HepG2 (cell line): ENCODE measurements around the gene KRT16. TPM values are rescaled to one million over a fixed set of nuclear protein-coding genes. Genes with fewer than 3 reads are reported as not detected.

Experiments
- HNRNPLL ChIP-seq: fragments of 200-400 bp; formaldehyde crosslinking; IDR thresholded peaks from 2 replicates; pipeline ENCODE4 v1.6.1; 2017; ENCODE audit warnings: mild to moderate bottlenecking, low read depth, low read length; ENCODE audit not compliant: poor library complexity, severe bottlenecking
- PITX1 ChIP-seq: sonication (generic); formaldehyde crosslinking; IDR thresholded peaks from 2 replicates; pipeline ENCODE4 v1.5.1; 2020; ENCODE audit warnings: mild to moderate bottlenecking, missing genetic modification reagents
- PRPF4 ChIP-seq: fragments of 200-400 bp; formaldehyde crosslinking; IDR thresholded peaks from 2 replicates; pipeline ENCODE4 v1.6.1; 2016; ENCODE audit warnings: low read length, low read depth; ENCODE audit not compliant: poor library complexity, severe bottlenecking
- REPIN1 ChIP-seq: sonication (generic); formaldehyde crosslinking; IDR thresholded peaks from 2 replicates; pipeline ENCODE4 v1.8.0; 2022; ENCODE audit warnings: missing genetic modification reagents, low read depth, mild to moderate bottlenecking, borderline replicate concordance
- SALL2 ChIP-seq: sonication (generic); formaldehyde crosslinking; IDR thresholded peaks from 2 replicates; pipeline ENCODE4 v1.8.1; 2023; ENCODE audit warnings: mild to moderate bottlenecking, missing genetic modification reagents, inconsistent platforms
- SIX1 ChIP-seq: sonication (generic); formaldehyde crosslinking; IDR thresholded peaks from 2 replicates; pipeline ENCODE4 v1.4.0; 2020; ENCODE audit warnings: missing genetic modification reagents, borderline replicate concordance
- SP5 ChIP-seq: IDR thresholded peaks from 2 replicates; pipeline ENCODE4 v1.6.1; 2016; ENCODE audit warnings: low read depth, borderline replicate concordance
- U2AF1 ChIP-seq: fragments of 200-400 bp; formaldehyde crosslinking; optimal IDR thresholded peaks from 2 replicates; pipeline ENCODE3; 2017; ENCODE audit warnings: mild to moderate bottlenecking, low read depth, low read length
- ZNF30 ChIP-seq: sonication (generic); formaldehyde crosslinking; IDR thresholded peaks from 2 replicates; pipeline ENCODE4 v1.5.0; 2020; ENCODE audit warnings: mild to moderate bottlenecking, missing genetic modification reagents
- polyA plus RNA-seq, 8 experiments: library from polyadenylated mRNA; depleted of rRNA in 3 of 8; stranded (reverse) in 7 of 8; unstranded in 1 of 8; fragments of >200 nt; fragmentation: Illumina TruSeq in 4 of 8; extraction: Trizol in 4 of 8; gene quantifications; 2 replicates each; pipeline versions ENCODE4 v1.2.1 to v1.2.3, GENCODE V29; 2011 to 2016; ENCODE audit warnings: low read depth in 4 of 8, missing spikeins in 1 of 8, mixed read lengths in 1 of 8; ENCODE audit not compliant: insufficient read depth in 1 of 8
- total RNA-seq, 5 experiments: library from RNA; depleted of rRNA; stranded (reverse); fragments of >200 nt; fragmentation: Illumina TruSeq; extraction: Trizol; gene quantifications; 2 replicates each; pipeline ENCODE4 v1.2.3, GENCODE V29; 2016; ENCODE audit warnings: low read depth in 1 of 5
- TF ChIP-seq, protein P1 (sequence below): sonication (generic); formaldehyde crosslinking; IDR thresholded peaks from 2 replicates; pipeline ENCODE4 v1.4.0; 2020; ENCODE audit warnings: missing genetic modification reagents
- TF ChIP-seq, protein P2 (sequence below): sonication (generic); formaldehyde crosslinking; IDR thresholded peaks from 2 replicates; pipeline ENCODE4 v1.9.0; 2021; ENCODE audit warnings: missing genetic modification reagents, mild to moderate bottlenecking, borderline replicate concordance
- TF ChIP-seq, protein P3 (sequence below): sonication (generic); formaldehyde crosslinking; IDR thresholded peaks from 2 replicates; pipeline ENCODE4 v1.5.1; 2020; ENCODE audit warnings: missing genetic modification reagents, mild to moderate bottlenecking, borderline replicate concordance
- TF ChIP-seq, protein P4 (sequence below): sonication (generic); formaldehyde crosslinking; IDR thresholded peaks from 2 replicates; pipeline ENCODE4 v1.4.0; 2020; ENCODE audit warnings: mild to moderate bottlenecking, missing genetic modification reagents
- TF ChIP-seq, protein P5 (sequence below): sonication (generic); formaldehyde crosslinking; IDR thresholded peaks from 2 replicates; pipeline ENCODE4 v1.5.1; 2020; ENCODE audit warnings: mild to moderate bottlenecking, missing genetic modification reagents, borderline replicate concordance

KRT16 gene
- total and polyA plus RNA-seq, 2 of the 13 experiments (the other 11 are each of a cell fraction or from before 2014, with no cell fraction given) = not detected

DNA sequence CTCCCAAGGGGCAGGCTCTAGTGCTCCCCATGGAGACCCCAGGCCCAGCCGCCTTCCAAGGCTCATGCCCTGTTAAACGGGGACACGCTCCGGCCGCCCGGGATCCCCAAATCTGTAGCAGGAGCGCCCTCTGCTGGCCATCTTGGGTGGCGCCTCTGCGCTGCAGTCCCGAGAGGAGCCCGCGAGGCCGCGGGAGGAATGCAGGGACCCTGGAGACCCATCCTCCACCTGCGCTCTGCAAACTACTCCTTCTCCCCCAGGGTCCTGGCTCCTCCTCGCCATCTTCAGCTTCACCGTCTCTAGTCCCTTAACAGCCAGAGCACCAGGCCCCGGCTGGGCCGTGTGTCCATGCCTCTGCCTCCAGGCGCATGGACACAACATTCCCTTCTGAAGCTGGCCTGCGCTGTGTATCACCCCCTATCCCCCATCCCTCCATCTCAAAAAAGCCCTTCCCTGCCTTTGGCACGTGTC, 35.4 kb upstream of the KRT16 start (continued):
- TF ChIP-seq PITX1 (CRISPR knock-in tag) (peak; percentile 62; the same call in 1 of the 2 replicates), REPIN1 (CRISPR knock-in tag) (no peak; the same call in 1 of the 2 replicates), HNRNPLL (peak; percentile 13), SP5 (CRISPR knock-in tag) (0 out of 2 replicates have a peak, but pooled peaks have one; percentile 9), SALL2 (CRISPR knock-in tag) (no peak), PRPF4 (no peak), U2AF1 (no peak), SIX1 (0 out of 2 replicates have a peak, but pooled peaks have one; percentile 19), ZNF30 (no peak)
- TF ChIP-seq, protein P1, sequence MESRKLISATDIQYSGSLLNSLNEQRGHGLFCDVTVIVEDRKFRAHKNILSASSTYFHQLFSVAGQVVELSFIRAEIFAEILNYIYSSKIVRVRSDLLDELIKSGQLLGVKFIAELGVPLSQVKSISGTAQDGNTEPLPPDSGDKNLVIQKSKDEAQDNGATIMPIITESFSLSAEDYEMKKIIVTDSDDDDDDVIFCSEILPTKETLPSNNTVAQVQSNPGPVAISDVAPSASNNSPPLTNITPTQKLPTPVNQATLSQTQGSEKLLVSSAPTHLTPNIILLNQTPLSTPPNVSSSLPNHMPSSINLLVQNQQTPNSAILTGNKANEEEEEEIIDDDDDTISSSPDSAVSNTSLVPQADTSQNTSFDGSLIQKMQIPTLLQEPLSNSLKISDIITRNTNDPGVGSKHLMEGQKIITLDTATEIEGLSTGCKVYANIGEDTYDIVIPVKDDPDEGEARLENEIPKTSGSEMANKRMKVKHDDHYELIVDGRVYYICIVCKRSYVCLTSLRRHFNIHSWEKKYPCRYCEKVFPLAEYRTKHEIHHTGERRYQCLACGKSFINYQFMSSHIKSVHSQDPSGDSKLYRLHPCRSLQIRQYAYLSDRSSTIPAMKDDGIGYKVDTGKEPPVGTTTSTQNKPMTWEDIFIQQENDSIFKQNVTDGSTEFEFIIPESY (CRISPR knock-in tag) = peak; percentile 33; the same call in 1 of the 2 replicates
- TF ChIP-seq, protein P2, sequence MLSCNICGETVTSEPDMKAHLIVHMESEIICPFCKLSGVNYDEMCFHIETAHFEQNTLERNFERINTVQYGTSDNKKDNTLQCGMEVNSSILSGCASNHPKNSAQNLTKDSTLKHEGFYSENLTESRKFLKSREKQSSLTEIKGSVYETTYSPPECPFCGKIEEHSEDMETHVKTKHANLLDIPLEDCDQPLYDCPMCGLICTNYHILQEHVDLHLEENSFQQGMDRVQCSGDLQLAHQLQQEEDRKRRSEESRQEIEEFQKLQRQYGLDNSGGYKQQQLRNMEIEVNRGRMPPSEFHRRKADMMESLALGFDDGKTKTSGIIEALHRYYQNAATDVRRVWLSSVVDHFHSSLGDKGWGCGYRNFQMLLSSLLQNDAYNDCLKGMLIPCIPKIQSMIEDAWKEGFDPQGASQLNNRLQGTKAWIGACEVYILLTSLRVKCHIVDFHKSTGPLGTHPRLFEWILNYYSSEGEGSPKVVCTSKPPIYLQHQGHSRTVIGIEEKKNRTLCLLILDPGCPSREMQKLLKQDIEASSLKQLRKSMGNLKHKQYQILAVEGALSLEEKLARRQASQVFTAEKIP (CRISPR knock-in tag) = no peak
- TF ChIP-seq, protein P3, sequence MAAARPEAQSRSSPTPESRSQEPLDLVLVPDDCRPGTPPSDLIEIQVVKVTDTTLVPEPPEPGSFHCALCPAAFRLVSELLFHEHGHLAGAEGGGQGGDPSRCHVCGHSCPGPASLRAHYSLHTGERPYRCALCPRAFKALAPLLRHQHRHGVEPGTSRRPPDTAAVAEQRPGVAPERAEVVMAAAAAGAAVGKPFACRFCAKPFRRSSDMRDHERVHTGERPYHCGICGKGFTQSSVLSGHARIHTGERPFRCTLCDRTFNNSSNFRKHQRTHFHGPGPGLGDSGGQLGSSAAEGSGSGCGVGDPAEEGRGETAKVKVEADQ (CRISPR knock-in tag) = no peak
- TF ChIP-seq, protein P4, sequence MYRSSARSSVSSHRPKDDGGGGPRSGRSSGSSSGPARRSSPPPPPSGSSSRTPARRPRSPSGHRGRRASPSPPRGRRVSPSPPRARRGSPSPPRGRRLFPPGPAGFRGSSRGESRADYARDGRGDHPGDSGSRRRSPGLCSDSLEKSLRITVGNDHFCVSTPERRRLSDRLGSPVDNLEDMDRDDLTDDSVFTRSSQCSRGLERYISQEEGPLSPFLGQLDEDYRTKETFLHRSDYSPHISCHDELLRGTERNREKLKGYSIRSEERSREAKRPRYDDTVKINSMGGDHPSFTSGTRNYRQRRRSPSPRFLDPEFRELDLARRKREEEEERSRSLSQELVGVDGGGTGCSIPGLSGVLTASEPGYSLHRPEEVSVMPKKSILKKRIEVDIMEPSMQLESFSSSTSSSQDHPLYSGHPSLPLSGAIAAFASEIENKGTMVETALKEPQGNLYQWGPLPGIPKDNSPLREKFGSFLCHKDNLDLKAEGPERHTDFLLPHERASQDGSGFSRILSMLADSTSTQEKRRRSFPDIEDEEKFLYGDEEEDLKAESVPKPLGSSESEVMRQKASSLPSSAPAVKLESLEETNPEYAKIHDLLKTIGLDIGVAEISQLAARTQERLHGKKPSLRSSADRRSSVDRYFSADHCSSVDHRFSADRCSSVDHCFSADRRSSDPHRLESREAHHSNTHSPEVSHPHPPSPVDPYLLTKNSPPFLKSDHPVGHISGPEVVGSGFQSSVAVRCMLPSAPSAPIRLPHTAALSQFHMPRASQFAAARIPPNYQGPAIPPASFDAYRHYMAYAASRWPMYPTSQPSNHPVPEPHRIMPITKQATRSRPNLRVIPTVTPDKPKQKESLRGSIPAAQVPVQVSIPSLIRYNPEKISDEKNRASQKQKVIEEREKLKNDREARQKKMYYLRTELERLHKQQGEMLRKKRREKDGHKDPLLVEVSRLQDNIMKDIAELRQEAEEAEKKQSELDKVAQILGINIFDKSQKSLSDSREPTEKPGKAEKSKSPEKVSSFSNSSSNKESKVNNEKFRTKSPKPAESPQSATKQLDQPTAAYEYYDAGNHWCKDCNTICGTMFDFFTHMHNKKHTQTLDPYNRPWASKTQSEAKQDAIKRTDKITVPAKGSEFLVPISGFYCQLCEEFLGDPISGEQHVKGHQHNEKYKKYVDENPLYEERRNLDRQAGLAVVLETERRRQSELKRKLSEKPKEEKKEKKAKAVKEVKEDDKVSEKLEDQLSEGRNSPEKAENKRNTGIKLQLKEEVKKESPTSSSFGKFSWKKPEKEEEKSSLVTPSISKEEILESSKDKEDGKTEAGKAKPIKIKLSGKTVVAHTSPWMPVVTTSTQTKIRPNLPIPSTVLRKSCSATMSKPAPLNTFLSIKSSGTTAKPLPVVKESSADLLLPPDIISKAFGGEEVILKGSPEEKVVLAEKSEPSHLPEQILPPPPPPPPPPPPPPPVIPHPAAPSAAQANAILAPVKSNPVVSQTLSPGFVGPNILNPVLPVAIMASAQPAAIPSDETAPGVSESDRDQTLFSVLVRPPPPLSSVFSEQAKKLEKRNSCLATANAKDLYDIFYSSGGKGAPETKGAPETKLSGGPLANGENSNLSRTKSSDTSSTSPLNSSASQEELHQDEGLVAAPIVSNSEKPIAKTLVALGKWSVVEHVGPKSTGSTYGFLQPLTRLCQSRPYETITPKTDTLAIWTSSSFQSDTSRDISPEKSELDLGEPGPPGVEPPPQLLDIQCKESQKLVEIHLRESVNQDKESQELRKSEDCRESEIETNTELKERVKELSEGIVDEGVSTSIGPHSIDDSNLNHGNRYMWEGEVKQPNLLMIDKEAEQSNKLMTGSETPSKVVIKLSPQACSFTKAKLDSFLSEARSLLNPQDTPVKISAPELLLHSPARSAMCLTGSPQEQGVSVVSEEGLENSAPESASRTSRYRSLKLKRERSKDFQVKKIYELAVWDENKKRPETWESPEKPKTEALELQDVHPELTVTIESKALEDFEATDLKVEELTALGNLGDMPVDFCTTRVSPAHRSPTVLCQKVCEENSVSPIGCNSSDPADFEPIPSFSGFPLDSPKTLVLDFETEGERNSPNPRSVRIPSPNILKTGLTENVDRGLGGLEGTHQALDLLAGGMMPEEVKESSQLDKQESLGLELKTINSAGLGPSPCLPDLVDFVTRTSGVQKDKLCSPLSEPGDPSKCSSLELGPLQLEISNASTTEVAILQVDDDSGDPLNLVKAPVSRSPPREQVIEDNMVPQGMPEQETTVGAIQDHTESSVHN (CRISPR knock-in tag) = no peak; the same call in 1 of the 2 replicates
- TF ChIP-seq, protein P5, sequence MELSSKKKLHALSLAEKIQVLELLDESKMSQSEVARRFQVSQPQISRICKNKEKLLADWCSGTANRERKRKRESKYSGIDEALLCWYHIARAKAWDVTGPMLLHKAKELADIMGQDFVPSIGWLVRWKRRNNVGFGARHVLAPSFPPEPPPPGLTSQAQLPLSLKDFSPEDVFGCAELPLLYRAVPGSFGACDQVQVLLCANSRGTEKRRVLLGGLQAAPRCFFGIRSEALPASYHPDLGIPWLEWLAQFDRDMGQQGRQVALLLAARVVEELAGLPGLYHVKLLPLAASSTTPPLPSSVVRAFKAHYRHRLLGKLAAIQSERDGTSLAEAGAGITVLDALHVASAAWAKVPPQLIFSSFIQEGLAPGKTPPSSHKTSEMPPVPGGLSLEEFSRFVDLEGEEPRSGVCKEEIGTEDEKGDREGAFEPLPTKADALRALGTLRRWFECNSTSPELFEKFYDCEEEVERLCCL = no peak; the same call in 1 of the 2 replicates
